C4-2B (cell line): ENCODE data around the gene TRIM72.

Experiments
- ZFX ChIP-seq: fragments of 450-650 bp; IDR thresholded peaks from 2 replicates; pipeline ENCODE4 v1.6.1; 2017
- TF ChIP-seq, protein P1 (sequence below): fragments of 450-650 bp; conservative IDR thresholded peaks from 2 replicates; pipeline ENCODE4 v1.5.1; 2017; ENCODE audit warnings: mild to moderate bottlenecking

DNA sequence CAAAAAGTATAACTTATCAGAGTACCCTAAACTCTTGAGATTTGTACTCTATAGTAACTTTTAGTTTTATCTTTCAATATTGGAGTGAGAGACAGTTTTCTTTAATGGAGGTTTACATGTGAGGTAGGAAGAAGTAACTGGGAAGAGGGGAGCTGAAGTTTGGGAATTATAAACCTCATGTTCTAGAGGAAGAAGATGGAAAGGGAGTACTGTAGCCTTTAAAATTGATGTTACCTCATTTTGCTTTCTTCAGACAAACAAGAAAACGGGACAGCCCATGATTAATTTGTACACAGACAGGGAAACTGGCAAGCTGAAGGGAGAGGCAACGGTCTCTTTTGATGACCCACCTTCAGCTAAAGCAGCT, 24.5 kb upstream of the TRIM72 start:
- TF ChIP-seq, protein P1, sequence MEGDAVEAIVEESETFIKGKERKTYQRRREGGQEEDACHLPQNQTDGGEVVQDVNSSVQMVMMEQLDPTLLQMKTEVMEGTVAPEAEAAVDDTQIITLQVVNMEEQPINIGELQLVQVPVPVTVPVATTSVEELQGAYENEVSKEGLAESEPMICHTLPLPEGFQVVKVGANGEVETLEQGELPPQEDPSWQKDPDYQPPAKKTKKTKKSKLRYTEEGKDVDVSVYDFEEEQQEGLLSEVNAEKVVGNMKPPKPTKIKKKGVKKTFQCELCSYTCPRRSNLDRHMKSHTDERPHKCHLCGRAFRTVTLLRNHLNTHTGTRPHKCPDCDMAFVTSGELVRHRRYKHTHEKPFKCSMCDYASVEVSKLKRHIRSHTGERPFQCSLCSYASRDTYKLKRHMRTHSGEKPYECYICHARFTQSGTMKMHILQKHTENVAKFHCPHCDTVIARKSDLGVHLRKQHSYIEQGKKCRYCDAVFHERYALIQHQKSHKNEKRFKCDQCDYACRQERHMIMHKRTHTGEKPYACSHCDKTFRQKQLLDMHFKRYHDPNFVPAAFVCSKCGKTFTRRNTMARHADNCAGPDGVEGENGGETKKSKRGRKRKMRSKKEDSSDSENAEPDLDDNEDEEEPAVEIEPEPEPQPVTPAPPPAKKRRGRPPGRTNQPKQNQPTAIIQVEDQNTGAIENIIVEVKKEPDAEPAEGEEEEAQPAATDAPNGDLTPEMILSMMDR = no peak
- no peak for TF ChIP-seq ZFX
